Ishikawa (cell line): ENCODE data around the gene RIOK3.

Experiments used
- EGR1 ChIP-seq: IDR thresholded peaks from 2 replicates; pipeline ENCODE4 v1.6.1; 2012
- FOXM1 ChIP-seq: IDR thresholded peaks from 2 replicates; pipeline ENCODE4 v1.6.1; 2012; ENCODE audit warnings: low read depth, borderline replicate concordance
- TEAD4 ChIP-seq: IDR thresholded peaks from 2 replicates; pipeline ENCODE4 v1.6.1; 2012

DNA sequence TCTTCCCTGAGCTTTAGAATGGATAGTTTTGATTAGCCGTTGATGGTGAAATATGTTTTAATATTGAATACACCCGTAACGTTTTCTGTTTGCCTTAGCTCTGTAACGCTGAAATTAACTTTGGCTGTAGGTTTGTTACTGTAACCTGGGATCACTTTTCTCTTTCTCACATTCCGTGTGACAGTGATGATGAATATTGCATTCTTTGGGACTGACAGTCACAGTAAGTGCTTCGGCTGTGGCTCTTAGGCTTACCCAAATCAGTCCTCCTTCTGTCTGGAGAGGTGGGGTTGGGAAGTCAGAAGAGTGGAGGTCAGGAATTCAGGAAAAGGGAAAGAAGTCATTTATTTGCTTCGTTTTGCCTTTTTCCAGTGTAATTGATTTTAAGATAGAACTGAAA, 68.2 kb downstream of the RIOK3 start:
- TF ChIP-seq FOXM1 (no peak), TEAD4 (no peak), EGR1 (no peak)
